ENCODE measurements around the gene AMMECR1. TPM values are rescaled to one million over a fixed set of nuclear protein-coding genes. Genes with fewer than 3 reads are reported as not detected.
"Not testable (repeated sequence)": the region's sequence is repeated elsewhere in the genome, so short reads cannot be mapped to it uniquely, and the experiment has no call there.

Gene AMMECR1
- total and polyA plus RNA-seq, 12 donors, result 0.59 to 1.8 (median 0.99) TPM

DNA sequence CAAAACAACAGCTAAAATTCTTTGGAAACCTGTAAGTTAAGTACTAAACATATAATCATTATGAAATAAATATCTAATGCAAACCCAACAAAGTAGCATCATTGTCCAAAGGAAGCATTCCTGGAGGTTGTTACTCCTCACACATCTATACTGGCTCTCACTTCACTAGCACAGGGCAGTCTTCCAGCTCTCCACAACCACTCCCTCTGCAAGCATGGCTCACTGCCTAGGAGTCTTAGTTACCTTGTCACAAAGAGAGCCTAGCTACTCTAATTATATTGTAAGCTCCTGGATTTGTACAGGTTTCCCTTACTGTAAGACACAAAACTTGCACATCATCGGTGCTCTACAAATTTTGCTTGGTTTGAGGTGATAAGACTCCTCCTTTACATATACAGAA lies 76.1 kb downstream of the AMMECR1 start:
- DNase-seq, result peak in 1 of 2 donors; percentile 29

GRCh38 chrX:110238259-110238658 lies 79.6 kb downstream of the AMMECR1 start:
- DNase-seq, result peak in 1 of 2 donors; percentile 3
- ATAC-seq; H3K4me3 ChIP-seq; H3K27me3 ChIP-seq; H3K4me1 ChIP-seq; H3K36me3 ChIP-seq; intact Hi-C loops (cut with DNase I): not testable (repeated sequence)
- WGBS, 2 donors, result 51 to 59% methylated on average over 5 of the region's 5 CpGs
- peak overlapping the region in 3 of 10 donors; percentile 21 to 46 (median 34) for H3K27ac ChIP-seq
- peaks cover 0 to 14% (median 0%) of the 10 kb centered on the region in 11 donors for H3K9me3 ChIP-seq

More for the DNA sequence above, 76.1 kb downstream of the AMMECR1 start:
- peak in 5 of 8 donors; percentile 43 to 72 (median 61) for ATAC-seq
- peaks cover 0 to 19% (median 0%) of the 10 kb centered on the region in 7 donors for H3K27me3 ChIP-seq
- no peak overlapping the region for H3K27ac ChIP-seq
- no peaks in the 10 kb centered on the region for H3K9me3 ChIP-seq
- H3K4me1 ChIP-seq, result peaks cover 0 to 4% (median 0%) of the 10 kb centered on the region in 9 donors
- no peak for TF ChIP-seq CTCF (IDR thresholded peaks at IDR 0.05)
- intact Hi-C loops (cut with DNase I), result no loop called here
- no peak overlapping the region for H3K4me3 ChIP-seq
- H3K36me3 ChIP-seq, result no peaks in the 10 kb centered on the region
- WGBS, 2 donors, result 67 to 94% methylated on average over 1 of the region's 1 CpG

- not testable (repeated sequence) for ATAC-seq
These were observed 86.4 kb downstream of the AMMECR1 start for GRCh38 chrX:110231485-110231884.

GRCh38 chrX:110229497-110230111 lies 88.3 kb downstream of the AMMECR1 start:
- H3K36me3 ChIP-seq; H3K4me1 ChIP-seq; ATAC-seq; intact Hi-C loops (cut with DNase I): not testable (repeated sequence)
- Histone ChIP-seq H3K27me3 (peaks cover 0 to 20% (median 0%) of the 10 kb centered on the region in 7 donors), H3K9me3 (peaks cover 0 to 20% (median 0%) of the 10 kb centered on the region in 11 donors), H3K4me3 (peak overlapping the region in 3 of 10 donors; percentile 24 to 32 (median 31)), H3K27ac (peak overlapping the region in 1 of 10 donors; percentile 14)
- 67 to 71% methylated on average over 21 of the region's 21 CpGs for WGBS, 2 donors
- peak; percentile 3 to 18 for DNase-seq

More at GRCh38 chrX:110231485-110231884, 86.4 kb downstream of the AMMECR1 start:
- H3K4me1 ChIP-seq; H3K27ac ChIP-seq; H3K36me3 ChIP-seq; intact Hi-C loops (cut with DNase I); H3K4me3 ChIP-seq; DNase-seq: not testable (repeated sequence)
- 71 to 88% methylated on average over 3 of the region's 3 CpGs for WGBS, 2 donors
- H3K9me3 ChIP-seq, result peaks cover 0 to 21% (median 0%) of the 10 kb centered on the region in 11 donors
- H3K27me3 ChIP-seq, result peaks cover 0 to 17% (median 0%) of the 10 kb centered on the region in 7 donors

DNA sequence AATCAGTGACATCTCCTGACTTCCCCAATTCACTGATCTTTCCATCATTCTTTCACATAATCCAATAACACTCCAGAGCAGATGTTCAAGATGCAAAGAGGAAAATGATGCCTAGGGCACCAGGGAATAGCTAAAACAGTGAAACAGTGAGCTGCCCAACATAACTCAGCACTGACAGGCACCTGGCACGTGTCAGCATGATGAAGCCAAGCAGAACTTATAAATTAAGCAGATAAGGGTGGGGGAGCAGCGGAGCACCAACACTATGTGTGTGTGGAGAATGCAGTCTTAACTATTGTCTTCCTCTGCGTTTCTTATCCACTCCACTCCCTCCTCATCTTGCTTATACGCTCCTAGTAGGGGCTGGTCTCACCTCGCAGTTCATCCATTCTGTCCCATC lies 89.4 kb downstream of the AMMECR1 start:
- peaks cover 0 to 20% (median 0%) of the 10 kb centered on the region in 7 donors for H3K27me3 ChIP-seq
- no peak overlapping the region for H3K4me3 ChIP-seq
- 55 to 64% methylated on average over 5 of the region's 5 CpGs for WGBS, 2 donors
- intact Hi-C loops (cut with DNase I), result no loop called here
- DNase-seq (no peak), ATAC-seq (no peak)
- no peaks in the 10 kb centered on the region for H3K4me1 ChIP-seq
- H3K27ac ChIP-seq, result no peak overlapping the region
- peaks cover 0 to 9% (median 0%) of the 10 kb centered on the region in 11 donors for H3K9me3 ChIP-seq
- no peaks in the 10 kb centered on the region for H3K36me3 ChIP-seq
- no peak for TF ChIP-seq CTCF (IDR thresholded peaks at IDR 0.05)

- TF ChIP-seq CTCF (IDR thresholded peaks at IDR 0.05), result no peak
- Histone ChIP-seq H3K9me3 (peaks cover 0 to 6% (median 0%) of the 10 kb centered on the region in 11 donors), H3K4me3 (no peak overlapping the region), H3K36me3 (no peaks in the 10 kb centered on the region), H3K27ac (no peak overlapping the region), H3K27me3 (peaks cover 0 to 20% (median 0%) of the 10 kb centered on the region in 7 donors), H3K4me1 (no peaks in the 10 kb centered on the region)
- DNase-seq (no peak), ATAC-seq (no peak)
- intact Hi-C loops (cut with DNase I), result no loop called here
- 83 to 95% methylated on average over 2 of the region's 2 CpGs for WGBS, 2 donors
These were observed 91.0 kb downstream of the AMMECR1 start for GRCh38 chrX:110226931-110227330.
